HEK293T (cell line): Measurements from ENCODE around the gene HELZ.

ENCODE experiments used
- CTCF ChIA-PET: fragments of 350-600 bp; formaldehyde crosslinking; extraction: SDS; loops from one replicate; lab custom pipeline; 2021; ENCODE audit warnings: antibody characterized with exemption, inconsistent platforms; lab: Yijun Ruan, JAX
- POLR2A ChIA-PET: fragments of 350-600 bp; formaldehyde crosslinking; extraction: SDS; loops from one replicate; lab custom pipeline; 2020; ENCODE audit warnings: antibody characterized with exemption, inconsistent platforms; lab: Yijun Ruan, JAX
- DNase-seq: peaks from one replicate; pipeline ENCODE4 v3.0.0; 2012; ENCODE audit warnings: mixed read lengths; ENCODE audit errors: extremely low spot score
- ARNT ChIP-seq: fragments of 450-650 bp; IDR thresholded peaks from 2 replicates; pipeline ENCODE4 v1.6.1; 2017; ENCODE audit warnings: mild to moderate bottlenecking
- BHLHE40 ChIP-seq: fragments of 450-650 bp; IDR thresholded peaks from 2 replicates; pipeline ENCODE4 v1.6.1; 2016; ENCODE audit warnings: mild to moderate bottlenecking, moderate library complexity, borderline replicate concordance
- CTBP1 ChIP-seq: fragments of 450-650 bp; IDR thresholded peaks from 2 replicates; pipeline ENCODE4 v1.6.1; 2016; ENCODE audit warnings: borderline replicate concordance
- ELF4 ChIP-seq: fragments of 450-650 bp; IDR thresholded peaks from 2 replicates; pipeline ENCODE4 v1.6.1; 2017; ENCODE audit warnings: antibody characterized with exemption
- FOXA1 ChIP-seq: fragments of 450-650 bp; IDR thresholded peaks from 2 replicates; pipeline ENCODE4 v1.6.1; 2016; ENCODE audit warnings: mild to moderate bottlenecking
- FOXK2 ChIP-seq: fragments of 450-650 bp; IDR thresholded peaks from 2 replicates; pipeline ENCODE4 v1.6.1; 2016; ENCODE audit warnings: mild to moderate bottlenecking
- FOXM1 ChIP-seq: fragments of 450-650 bp; IDR thresholded peaks from 2 replicates; pipeline ENCODE4 v1.6.1; 2017; ENCODE audit warnings: mild to moderate bottlenecking, borderline replicate concordance
- HDGF ChIP-seq: fragments of 450-650 bp; IDR thresholded peaks from 2 replicates; pipeline ENCODE4 v1.6.1; 2017; ENCODE audit warnings: antibody characterized with exemption, borderline replicate concordance
- L3MBTL2 ChIP-seq: fragments of 450-650 bp; conservative IDR thresholded peaks from 2 replicates; pipeline ENCODE4 v1.6.1; 2016; ENCODE audit warnings: mild to moderate bottlenecking
- LEF1 ChIP-seq: fragments of 450-650 bp; IDR thresholded peaks from 2 replicates; pipeline ENCODE4 v1.6.1; 2017; ENCODE audit warnings: mild to moderate bottlenecking, borderline replicate concordance
- NFRKB ChIP-seq: fragments of 450-650 bp; IDR thresholded peaks from 2 replicates; pipeline ENCODE4 v1.6.1; 2016; ENCODE audit warnings: mild to moderate bottlenecking, moderate library complexity
- SP1 ChIP-seq: fragments of 450-650 bp; IDR thresholded peaks from 2 replicates; pipeline ENCODE4 v1.6.1; 2017
- SUZ12 ChIP-seq: fragments of 450-650 bp; IDR thresholded peaks from 2 replicates; pipeline ENCODE4 v1.6.1; 2016; ENCODE audit warnings: mild to moderate bottlenecking
- TARDBP ChIP-seq: fragments of 450-650 bp; IDR thresholded peaks from 2 replicates; pipeline ENCODE4 v1.6.1; 2016
- ZNF384 ChIP-seq: fragments of 450-650 bp; IDR thresholded peaks from 2 replicates; pipeline ENCODE4 v1.6.1; 2016
- TF ChIP-seq, protein P1 (sequence below): fragments of 450-650 bp; IDR thresholded peaks from 2 replicates; pipeline ENCODE4 v1.6.1; 2016

HELZ gene

DNA sequence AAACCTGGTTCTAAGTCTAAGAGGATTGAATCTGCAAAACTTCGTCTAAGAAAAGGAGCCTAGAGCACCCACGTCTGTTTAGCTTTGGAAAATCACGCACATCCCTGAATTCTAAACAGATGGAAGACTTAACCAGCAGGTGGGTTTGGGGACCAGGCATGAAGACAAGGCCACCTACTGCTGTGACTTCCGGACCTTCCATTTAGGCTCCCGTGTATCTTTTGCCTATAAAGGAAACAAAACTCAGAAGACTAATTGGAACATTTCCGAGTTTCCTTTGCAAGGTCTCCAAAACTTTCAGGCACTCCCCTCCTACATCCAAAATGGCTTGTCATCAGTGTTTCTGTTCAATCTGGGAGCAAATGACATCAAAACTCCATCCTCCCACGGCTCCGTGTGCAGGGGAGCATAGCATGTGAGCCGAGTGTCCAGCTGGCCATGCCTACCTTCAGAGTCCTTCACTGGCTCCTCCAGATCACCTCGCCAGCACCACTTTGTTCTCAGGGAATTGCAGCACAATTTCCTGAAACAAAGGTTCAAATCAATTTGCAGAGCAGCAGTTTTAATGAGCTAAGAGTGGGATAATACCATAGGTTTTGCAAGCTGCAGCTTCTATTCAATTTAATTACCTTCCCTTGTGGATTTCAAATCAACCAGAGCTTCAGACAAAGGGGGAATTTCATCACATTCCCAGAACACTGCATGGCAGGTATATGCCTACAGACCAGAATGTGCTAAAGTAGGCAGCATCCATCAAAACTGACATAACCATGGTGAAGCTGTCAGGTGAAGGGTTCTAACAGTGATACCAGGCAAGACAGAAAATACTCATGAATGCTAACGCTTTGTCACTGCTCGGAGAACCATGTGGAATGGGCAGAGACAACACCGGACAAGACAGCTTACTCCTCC lies 177.2 kb downstream of the HELZ start:
- no peak for DNase-seq
- ChIA-PET CTCF (interaction anchor here (0.8 kb wide), 1 partner anchor 11 kb away, joined by 3 read pairs; no protein-coding TSS in a partner anchor), POLR2A (no interaction called here)
- TF ChIP-seq L3MBTL2: no peak
- no peak for TF ChIP-seq SP1
- no peak for TF ChIP-seq LEF1
- TF ChIP-seq FOXK2: no peak
- no peak for TF ChIP-seq CTBP1
- TF ChIP-seq ELF4: no peak
- TF ChIP-seq HDGF: no peak
- no peak for TF ChIP-seq SUZ12
- TF ChIP-seq TARDBP: no peak
- TF ChIP-seq FOXM1: no peak
- no peak for TF ChIP-seq ZNF384
- TF ChIP-seq ARNT: no peak
- no peak for TF ChIP-seq FOXA1
- TF ChIP-seq, protein P1, sequence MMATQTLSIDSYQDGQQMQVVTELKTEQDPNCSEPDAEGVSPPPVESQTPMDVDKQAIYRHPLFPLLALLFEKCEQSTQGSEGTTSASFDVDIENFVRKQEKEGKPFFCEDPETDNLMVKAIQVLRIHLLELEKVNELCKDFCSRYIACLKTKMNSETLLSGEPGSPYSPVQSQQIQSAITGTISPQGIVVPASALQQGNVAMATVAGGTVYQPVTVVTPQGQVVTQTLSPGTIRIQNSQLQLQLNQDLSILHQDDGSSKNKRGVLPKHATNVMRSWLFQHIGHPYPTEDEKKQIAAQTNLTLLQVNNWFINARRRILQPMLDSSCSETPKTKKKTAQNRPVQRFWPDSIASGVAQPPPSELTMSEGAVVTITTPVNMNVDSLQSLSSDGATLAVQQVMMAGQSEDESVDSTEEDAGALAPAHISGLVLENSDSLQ: no peak
- no peak for TF ChIP-seq NFRKB
- TF ChIP-seq BHLHE40: no peak

- ChIA-PET CTCF (no interaction called here), POLR2A (no interaction called here)
- DNase-seq: no peak
- no peak for TF ChIP-seq ARNT
- no peak for TF ChIP-seq FOXM1
- no peak for TF ChIP-seq ZNF384
- no peak for TF ChIP-seq SP1
- TF ChIP-seq FOXK2: no peak
- no peak for TF ChIP-seq ELF4
Observed at GRCh38 chr17:67066717-67067116, 178.3 kb downstream of the HELZ start.

DNA sequence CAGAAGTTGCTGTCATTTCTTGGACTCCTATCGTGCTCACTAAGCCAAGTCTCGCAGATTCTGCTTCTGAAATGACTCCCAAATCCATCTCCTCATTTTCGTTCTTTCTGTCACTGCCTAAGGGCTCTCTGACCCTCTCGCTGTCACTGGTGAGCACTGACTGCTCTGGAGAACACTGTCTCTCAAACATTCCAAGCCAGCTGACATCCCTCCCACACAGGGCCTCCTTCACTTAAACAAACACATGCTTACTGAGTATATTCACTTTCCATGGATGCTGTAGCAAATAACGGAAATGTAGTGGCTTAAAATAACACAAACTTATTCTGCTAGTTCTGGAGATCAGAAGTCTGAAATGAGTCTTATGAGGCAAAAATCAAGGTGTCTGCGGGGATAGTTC lies 181.9 kb downstream of the HELZ start:
- TF ChIP-seq TARDBP (no peak), ELF4 (no peak), L3MBTL2 (no peak), ZNF384 (no peak), NFRKB (no peak), SUZ12 (no peak), FOXM1 (no peak), FOXA1 (no peak)
- TF ChIP-seq, protein P1: no peak
- CTCF ChIA-PET: no interaction called here
- POLR2A ChIA-PET: no interaction called here
- no peak for DNase-seq

- CTCF ChIA-PET: no interaction called here
- DNase-seq: no peak
Observed at GRCh38 chr17:67059372-67059771, 185.6 kb downstream of the HELZ start.

DNA sequence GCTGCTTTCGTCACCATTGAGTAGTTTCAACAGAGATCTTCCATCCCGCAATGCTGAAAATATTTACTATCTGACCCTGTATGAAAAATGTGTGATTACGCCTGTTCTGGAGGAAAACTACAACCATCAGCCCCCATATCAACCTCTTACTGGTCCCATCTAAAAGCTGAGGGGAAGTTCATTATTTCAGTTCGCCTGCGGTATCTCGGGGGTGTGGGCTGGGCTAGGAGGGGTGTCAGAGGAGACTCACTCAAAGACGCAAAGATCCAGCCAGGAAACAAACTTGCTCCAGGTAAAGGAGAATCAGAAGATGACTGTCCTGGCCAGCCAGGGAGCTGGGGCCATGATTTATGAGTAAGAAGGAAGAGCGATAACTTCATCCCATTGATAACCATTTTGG lies 187.0 kb downstream of the HELZ start:
- CTCF ChIA-PET: no interaction called here
- DNase-seq: no peak
- POLR2A ChIA-PET: no interaction called here

More at GRCh38 chr17:67059372-67059771, 185.6 kb downstream of the HELZ start:
- POLR2A ChIA-PET: no interaction called here
- TF ChIP-seq, protein P1: no peak
- TF ChIP-seq HDGF: no peak
- no peak for TF ChIP-seq BHLHE40
- TF ChIP-seq FOXK2: no peak
- no peak for TF ChIP-seq ELF4
- no peak for TF ChIP-seq FOXM1
- no peak for TF ChIP-seq SP1
- TF ChIP-seq LEF1: no peak
- TF ChIP-seq ZNF384: no peak
- no peak for TF ChIP-seq SUZ12
- TF ChIP-seq CTBP1: no peak
- TF ChIP-seq FOXA1: no peak
- TF ChIP-seq TARDBP: no peak
- no peak for TF ChIP-seq L3MBTL2

GRCh38 chr17:67056746-67057490 lies 188.1 kb downstream of the HELZ start:
- TF ChIP-seq TARDBP (no peak), HDGF (no peak), FOXA1 (no peak), L3MBTL2 (no peak), SP1 (no peak), FOXM1 (no peak), ARNT (no peak), SUZ12 (no peak), ELF4 (no peak), NFRKB (no peak), BHLHE40 (no peak), CTBP1 (no peak)
- TF ChIP-seq, protein P1: no peak
- no peak for DNase-seq
- ChIA-PET CTCF (no interaction called here), POLR2A (no interaction called here)

More for the DNA sequence above, 187.0 kb downstream of the HELZ start:
- TF ChIP-seq CTBP1 (no peak), FOXA1 (no peak)
